ENCODE results near the gene SMYD5.

Gene SMYD5

DNA sequence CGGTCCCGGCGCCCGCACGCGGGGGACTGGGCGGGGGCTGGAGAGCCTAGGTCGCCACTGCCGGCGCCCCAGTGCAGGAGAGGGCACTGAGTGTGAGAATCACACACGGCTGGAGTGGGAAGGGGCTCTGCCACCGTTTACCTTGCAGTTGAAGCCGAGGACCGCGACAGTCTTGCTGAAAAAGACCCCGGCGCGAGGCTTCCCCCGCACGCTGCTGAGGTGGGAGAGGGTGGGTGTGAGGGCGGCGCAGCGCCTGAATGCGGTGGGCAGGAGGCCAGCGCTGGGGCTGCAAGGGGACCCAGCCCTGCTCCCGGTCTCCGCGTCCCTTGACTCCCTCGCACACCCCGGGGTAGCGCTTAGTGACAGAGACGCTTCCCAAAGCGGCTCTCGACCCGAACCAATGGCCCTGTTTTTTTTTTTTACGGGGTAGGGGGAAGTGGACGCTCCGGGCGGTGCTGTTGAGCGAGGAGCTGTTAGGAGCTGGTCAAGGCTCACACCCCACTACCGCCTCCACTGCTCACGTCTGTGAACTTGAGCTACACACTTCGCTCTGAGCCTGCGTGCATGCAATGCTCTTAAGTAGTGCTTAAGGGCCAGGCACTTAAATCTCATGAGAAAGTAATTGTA, 10.9 kb upstream of the SMYD5 start:
- in situ Hi-C loops (cut with MboI; ENCODE audit: low sequenced_read_pairs) = no loop called here

DNA sequence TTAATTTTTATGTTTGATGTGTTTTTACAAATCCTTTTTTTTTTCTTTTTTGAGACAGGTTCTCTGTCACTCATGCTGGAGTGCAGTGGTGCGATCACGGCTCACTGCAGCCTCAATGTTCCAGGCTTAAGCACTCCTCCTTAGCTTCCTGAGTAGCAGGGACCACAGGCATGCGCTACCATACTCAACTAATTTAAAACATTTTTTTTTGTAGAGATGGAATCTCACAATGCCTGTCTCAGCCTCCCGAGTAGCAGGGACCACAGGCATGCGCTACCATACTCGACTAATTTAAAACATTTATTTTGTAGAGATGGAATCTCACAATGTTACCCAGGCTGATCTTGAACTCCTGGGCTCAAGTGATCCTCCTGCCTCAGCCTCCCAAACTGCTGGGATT, 8.4 kb upstream of the SMYD5 start:
- in situ Hi-C loops (cut with MboI; ENCODE audit: low sequenced_read_pairs) = no loop called here

DNA sequence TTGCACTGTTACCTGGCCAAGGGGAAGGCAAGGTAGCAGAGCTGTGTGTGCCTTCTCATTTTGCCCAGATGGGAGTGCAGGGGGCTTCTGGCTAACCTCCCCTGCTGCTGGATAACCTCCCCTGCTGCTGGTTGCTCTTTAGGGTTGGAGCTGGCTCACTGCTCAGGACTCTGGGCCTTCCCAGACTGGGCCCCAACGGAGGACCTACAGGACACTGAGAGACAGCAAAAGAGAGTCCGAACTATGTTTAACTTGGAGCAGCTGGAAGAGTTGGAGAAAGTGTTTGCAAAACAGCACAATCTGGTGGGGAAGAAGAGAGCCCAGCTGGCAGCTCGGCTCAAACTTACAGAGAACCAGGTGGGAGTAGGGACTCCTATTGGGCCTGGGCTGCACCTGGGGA, 5.8 kb upstream of the SMYD5 start:
- in situ Hi-C loops (cut with MboI; ENCODE audit: low sequenced_read_pairs) = no loop called here

DNA sequence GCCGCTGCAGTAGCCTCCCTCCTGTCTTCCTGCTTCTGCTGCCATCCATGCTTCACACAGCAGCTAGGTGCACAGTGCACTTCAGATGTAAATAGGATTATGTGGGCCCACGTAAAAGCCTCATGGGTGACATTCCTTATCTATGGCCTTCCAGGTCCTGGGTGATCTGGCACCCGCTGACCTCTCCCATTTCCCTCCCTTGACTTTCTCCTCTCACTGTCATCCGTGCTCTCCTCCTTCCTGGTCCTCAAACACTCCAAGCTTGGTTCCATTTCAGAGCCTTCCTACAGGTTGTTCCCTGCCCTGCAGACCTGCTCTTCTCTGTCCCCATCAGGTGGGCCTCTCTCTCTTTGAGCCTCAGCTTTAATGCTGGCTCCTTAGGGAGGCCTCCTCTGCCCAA, 4.0 kb upstream of the SMYD5 start:
- in situ Hi-C loops (cut with MboI; ENCODE audit: low sequenced_read_pairs) = no loop called here

DNA sequence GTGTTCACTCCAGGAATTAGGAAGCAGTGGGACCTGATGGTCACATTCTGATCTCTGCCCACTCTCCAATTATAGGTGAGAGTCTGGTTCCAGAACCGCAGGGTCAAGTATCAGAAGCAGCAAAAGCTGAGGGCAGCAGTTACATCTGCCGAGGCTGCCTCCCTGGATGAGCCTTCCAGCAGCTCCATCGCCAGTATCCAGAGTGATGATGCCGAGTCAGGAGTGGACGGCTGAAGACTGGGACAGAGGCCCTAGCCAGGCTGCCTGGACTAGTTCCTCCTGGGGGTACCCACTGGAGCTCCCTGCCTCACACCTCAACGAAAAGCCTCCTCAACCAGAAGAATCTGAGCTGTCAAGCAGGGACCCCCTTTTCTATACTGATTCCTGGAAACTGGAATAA, 3.3 kb upstream of the SMYD5 start:
- in situ Hi-C loops (cut with MboI; ENCODE audit: low sequenced_read_pairs) = no loop called here

DNA sequence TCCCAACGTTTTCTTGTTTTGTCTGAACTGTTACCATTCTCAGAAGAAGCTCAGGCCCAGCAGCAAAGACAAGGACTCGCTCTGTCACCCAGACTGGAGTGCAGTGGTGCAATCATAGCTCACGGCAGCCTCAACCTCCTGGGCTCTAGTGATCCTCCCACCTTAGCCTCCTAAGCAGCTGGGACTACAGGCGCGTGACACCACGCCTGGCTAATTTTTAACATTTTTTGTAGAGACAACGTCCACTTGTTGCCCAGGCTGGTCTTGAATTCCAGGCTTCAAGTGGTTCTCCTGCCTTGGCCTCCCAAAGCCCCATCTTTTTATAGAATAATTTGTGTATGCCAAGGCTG, 2.0 kb upstream of the SMYD5 start:
- in situ Hi-C loops (cut with MboI; ENCODE audit: low sequenced_read_pairs) = no loop called here

DNA sequence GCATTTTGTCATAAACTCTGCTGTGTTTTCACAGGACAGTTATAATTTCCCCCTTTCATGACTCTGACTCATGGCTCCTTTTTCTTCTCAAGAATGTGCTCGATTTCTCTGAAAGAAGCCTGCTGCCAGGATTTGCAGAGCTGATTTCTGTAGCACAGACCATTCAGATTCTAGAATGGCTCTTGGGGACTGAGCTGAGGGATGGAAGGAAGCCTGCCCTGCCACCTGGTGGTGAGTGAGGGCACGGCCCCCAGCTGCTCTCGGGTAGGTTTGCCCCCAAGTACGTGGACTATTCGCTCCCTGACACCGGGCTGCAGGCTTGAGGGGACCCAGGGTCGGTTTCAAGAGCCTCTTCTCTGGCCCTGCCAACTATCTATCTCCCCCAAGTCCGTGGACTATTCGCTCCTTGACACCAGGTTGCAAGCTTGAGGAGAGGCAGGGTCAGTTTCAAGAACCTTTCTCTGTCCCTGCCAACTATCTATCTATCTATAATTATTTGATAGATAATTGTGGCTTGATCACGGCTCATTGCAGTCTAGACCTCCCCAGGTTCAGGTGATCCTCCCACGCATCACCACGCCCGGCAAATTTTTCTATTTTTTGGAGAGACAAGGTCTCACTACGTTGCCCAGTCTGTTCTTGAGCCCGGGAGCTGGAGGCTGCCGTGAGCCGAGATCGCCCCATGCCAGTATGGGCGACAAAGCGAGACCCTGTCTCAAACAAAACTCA, 1.4 kb upstream of the SMYD5 start:
- in situ Hi-C loops (cut with MboI; ENCODE audit: low sequenced_read_pairs) = no loop called here

DNA sequence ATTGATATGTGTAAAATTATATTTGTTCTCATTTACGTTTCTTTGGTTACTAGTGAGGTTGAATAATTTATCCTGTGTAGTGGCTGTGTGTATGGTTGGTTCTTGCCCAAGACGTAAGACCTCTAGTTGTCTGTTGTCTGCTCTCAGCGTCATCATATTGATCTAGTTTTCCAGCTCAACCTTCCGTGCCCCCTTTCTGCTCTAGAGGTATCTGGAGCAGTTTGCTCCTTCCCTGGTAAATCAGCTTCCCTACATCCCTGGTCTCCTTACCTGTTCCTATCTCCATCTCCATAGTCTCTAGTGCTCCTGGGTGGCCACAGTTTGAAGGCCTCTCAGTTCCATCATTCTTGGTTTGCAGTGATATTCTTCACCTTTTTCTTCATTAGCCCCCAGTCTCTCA, 1.2 kb downstream of the SMYD5 start:
- in situ Hi-C loops (cut with MboI; ENCODE audit: low sequenced_read_pairs) = no loop called here

DNA sequence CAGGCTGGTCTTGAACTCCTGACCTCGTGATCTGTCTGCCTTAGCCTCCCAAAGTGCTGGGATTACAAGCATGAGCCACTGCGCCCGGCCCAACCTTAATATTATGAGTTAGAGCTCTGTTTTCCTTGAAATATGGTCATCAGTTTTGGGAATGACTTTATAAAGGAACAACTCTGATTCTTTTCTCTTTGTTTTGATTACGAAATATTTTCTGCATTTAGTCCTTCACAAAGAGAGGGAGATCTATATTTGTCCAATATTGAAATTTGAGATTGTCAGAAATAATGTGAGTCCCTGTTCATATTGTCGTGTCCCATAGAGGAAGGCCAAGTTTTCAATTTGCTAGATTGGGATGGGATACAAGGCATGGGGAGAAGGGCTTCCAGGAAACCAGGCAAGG, 3.1 kb downstream of the SMYD5 start:
- in situ Hi-C loops (cut with MboI; ENCODE audit: low sequenced_read_pairs) = no loop called here

DNA sequence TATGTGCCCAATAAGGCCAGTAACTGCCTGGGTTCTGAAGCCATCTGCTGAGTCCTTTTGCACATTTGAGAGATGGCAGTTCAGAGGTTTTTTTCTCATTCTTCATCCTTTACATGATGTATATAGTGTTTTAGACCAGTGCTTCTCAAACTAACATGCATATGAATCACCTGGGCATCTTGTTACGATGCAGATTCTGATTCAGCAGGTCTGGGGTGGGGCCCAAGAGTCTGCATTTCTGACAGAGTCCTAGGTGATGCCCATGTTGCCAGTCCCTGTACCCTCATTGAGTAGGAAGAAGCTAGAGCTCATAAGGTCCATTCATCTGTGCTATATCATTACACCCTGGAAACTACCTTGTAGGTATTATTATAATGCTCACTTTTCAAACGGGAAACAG, 3.8 kb downstream of the SMYD5 start:
- in situ Hi-C loops (cut with MboI; ENCODE audit: low sequenced_read_pairs) = no loop called here

DNA sequence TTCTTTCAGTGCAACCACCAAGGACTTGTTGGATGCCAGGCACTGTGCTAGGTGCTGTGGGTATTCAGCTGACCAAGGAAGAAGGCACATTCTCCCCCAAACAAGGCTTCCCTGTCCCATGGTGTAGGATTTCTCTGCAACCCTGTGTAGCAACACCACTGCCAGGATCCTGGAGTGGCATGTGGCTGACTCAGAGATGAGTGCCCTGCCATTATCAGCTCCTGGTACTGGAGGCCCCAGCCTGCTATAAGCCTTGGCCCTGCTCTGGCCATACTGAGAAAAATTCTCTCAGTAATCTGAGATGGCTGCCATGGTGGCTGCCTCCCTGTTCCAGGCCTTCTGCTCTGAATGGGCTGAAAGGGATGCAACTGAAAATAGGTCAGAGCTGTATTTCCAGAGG, 4.3 kb downstream of the SMYD5 start:
- in situ Hi-C loops (cut with MboI; ENCODE audit: low sequenced_read_pairs) = no loop called here

DNA sequence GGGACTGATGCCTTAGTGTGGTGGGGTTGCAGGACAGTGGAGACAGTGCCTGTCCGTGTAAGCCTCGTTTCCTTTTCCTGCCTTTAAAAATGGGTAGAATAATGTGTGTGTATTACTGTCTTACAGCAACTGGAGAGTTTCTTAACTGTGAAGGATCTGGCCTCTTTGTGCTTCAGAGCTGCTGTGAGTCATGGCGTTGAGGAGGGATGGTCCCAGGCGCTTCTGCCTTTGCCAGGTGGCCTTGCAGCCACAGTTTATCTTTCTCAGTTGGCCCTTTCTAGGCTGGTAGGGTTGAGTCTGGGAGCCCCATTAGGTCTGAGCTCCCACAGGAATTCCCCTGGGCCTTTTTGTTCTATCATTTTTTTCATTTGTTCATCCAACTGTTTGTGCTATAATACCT, 9.8 kb downstream of the SMYD5 start:
- in situ Hi-C loops (cut with MboI; ENCODE audit: low sequenced_read_pairs) = no loop called here

DNA sequence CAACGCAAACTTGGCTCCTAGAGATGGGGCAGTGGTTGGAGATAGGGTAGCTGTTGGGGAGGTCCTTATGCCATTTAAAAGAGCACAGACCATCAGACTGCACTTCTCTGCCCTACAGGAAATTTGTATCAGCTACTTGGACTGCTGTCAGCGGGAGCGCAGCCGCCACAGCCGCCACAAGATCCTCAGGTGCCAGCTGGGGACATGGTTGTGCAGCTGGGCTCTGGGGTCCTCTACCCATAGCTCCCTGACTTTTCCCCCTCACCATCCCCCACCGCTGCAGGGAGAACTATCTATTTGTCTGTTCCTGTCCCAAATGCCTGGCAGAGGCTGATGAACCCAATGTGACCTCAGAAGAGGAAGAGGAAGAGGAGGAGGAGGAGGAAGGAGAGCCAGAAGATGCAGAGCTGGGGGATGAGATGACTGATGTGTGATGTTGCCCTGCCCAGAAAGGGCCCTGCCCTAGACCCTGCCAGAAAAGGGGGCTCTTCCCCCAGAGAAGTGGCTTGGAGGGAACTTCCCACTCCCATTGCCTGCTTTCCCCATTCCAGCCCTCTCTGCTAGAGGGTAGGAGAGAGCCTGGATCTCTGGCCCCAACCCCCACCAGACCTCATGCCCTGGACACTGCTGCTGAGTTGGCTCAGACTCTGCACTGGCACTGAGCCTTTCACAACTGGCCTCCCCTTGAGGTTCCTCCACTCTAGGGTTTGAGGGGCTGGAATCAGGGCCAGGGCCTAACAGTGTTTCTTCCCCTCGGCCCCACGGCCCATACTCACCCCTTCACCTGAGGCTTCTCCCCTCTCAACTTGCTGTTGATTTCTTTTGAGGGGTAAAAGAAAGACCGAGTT, 11.7 kb downstream of the SMYD5 start:
- in situ Hi-C loops (cut with MboI; ENCODE audit: low sequenced_read_pairs) = no loop called here

DNA sequence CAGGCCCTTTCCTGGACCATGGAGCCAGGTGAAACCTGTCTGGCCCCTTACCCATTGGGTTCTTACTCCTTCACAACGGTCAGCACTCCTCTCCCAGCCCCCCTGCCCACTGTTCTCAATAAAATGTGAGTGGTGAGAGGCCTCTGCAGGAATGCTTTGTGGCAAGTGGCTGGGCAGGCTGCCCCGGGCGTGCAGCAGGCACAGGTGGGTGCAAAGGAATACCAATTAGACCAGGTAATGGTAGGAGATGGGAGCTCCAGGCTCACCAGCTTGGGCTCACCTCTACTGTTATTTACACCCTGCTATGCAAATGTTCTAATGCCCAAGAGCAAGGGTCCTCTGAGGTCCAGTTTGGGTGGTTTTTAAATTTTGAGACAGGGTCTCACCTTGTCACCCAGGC, 13.0 kb downstream of the SMYD5 start:
- in situ Hi-C loops (cut with MboI; ENCODE audit: low sequenced_read_pairs) = no loop called here

DNA sequence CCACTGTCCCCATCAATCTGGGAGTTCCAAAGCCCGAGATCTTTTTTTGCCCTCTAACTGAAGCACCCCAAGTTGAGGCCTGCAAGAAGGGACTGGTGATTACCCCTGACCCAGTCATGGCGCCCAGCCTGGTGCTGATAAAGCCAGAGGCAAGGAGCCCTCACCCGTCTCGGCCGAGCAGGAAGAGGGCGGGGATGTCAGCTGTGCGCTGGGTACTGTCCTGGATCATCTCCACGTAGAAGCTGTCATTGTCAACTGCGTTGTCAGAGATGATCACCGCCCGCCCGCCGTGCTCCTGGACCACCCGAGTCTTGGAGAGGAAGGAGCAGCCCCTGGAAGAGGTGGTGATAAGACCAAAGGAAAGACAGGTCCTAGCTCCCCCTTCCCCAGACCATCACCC, 14.6 kb downstream of the SMYD5 start:
- in situ Hi-C loops (cut with MboI; ENCODE audit: low sequenced_read_pairs) = no loop called here

DNA sequence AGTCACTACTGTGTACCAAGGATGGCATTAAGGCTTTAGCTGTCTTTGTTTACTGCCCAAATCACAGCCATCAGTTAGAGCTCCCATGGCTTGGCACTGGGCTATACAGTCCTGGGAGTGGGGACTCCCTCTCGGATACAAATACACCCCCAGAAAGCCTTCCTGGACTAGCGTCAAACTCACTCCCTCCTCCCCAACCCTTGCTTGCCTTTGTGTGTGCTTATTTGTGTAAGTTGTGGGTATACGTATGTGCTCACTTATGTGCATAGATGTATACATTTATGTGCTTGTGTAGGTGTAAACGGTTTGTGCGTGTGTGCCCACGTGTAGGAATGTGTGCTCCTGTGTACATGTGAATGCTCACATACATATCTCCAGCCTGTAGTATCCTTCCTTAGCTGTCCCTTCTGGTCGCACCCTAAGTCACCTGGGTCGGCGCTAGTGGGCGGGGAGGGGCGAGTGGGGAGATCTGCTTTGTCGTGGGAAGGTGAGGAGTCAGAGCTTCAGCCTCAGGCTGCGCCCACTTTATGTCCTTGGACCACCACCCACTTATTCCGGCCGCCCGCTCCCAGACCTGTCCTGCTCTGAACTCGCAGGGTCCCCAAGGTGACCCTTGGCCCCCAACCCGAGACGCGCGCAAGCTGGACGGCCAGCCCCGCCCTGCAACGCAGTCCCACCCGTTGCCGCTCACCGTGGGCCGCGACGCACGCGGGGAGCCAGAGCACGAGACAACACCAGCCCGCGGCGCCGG, 18.5 kb downstream of the SMYD5 start:
- in situ Hi-C loops (cut with MboI; ENCODE audit: low sequenced_read_pairs) = no loop called here

DNA sequence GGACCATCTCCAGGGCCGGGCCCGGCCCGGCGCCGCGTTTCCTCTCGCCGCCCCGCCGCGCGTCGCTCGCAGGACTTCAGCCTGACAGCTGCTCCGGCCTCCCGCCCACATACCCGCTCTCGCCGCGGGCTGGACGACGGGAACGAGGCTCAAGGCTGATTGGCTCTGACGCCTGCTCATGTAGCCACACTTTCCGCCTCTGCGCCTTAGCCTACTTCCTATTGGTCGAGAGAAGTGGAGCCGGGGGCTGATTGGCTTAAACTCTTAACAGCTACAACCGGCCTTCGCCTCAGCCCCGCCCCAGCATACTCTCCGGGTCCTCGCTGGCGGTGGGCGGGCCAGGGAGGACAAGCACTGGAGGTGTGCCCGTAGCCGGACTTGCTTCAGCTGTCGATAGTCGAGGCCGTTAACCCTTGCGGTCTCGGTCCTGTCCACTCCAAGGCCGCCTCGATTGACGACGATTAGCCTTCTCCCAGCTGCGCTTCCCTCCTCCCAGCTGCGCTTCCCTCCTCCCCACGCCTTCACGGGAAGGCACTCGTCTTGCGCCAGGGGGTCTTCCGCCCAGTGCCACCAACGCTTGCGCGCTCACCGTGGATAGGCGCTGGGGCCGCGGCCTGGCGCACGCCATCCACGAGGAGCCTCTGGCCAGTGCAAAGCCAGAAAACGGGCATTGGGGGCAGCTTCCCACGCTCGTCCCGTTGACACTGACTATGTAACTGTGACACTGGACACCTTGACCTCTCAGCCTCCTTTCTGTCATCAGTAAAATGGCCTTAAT, 19.3 kb downstream of the SMYD5 start, which contains the start of gene PRADC1:
Gene PRADC1, minus strand, starts transcription at position 86 of the 778 bp plus-strand sequence. Its CDS starts 79 bp downstream, at position 7.
- in situ Hi-C loops (cut with MboI; ENCODE audit: low sequenced_read_pairs) = no loop called here

DNA sequence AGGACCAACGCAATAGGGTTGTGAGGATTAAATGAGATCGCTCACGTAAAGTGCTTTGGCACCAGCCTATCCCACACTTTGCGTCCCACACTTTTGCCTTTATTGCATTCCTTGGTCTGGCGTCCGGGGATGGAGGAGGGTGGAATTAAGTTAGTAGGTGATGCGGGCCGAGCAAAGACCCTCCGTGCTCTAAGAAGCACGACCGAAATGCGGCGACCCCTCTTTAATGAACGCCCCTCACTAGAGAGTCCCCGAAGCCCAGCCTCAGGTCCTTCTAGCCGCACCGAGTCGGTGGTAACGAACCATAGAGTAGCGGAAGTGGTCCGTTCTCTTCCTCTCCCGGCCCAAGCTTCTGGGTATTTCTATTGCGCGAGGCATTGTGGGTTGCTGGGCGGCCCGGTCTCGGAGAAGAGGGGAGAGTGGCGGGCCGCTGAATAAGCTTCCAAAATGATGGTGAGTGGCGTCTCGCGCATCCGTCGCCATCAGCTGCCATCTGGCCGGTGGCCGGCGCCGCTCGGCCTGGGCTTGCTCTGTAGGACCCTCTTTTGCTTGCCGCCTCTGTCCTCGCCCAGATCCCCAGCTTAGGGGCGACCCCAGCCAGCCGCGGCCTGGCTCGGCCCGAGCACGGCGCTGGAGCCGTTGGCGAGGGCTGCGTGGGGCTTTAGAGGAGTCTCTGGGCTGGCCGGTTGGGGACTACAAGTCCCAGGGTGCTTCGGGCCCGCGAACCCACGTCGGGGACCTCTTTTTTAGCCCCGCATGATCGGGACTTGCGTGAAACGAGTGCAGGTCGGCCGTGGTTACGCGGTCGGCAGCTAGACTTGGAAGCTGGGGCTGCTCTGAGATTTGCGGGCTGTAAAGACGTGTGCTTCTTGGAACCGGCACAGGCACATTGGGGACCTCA, 20.1 kb downstream of the SMYD5 start, which contains the start of gene CCT7:
Gene CCT7, plus strand, starts transcription at position 377 of the 901 bp plus-strand sequence. Its CDS starts 71 bp downstream, at position 448.
- in situ Hi-C loops (cut with MboI; ENCODE audit: low sequenced_read_pairs) = no loop called here

DNA sequence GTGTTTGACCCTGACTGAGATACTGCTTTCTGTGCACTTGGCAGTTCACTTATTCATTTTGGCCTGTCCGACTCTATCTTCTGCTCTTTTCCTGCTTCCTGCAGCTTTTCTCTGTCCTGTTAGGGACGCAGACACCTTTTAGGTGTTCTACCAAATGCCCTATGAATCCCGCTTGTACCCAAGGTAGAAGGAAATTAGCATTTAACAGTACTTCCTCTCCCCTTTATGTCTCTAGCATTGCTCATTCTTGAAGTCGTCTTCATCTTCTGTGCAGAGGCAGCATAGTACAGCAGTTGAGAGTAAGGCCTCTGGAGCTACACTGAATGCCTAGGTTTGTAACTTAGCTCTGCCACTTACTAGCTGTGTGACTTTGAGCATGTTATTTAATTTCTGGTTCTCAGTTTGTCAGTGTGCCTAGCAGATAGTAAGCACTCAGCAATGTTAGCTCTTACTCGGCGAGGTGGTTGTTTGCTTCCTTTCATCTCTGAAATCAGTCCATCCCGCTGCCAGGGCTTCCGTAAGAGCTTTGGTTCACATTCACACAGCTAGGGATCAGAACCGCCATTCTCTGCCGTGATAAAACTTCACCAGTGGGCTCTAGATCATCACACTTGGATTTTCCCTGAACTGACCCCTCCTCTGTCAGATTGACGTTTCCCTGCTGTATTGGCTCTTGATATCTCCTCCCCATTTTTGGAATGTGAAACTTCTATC, 21.4 kb downstream of the SMYD5 start:
- in situ Hi-C loops (cut with MboI; ENCODE audit: low sequenced_read_pairs) = no loop called here

Data from HL-60/S4 (cell line).